MCF 10A (cell line): Measurements from ENCODE around the gene SOX9. TPM values are rescaled to one million over a fixed set of nuclear protein-coding genes. Genes with fewer than 3 reads are reported as not detected.

Experiments used
- BruUV-seq: library from RNA; stranded (reverse); fragments of 400-500 nt; replicated peaks from 2 replicates; lab custom pipeline; 2021; lab: Mats Ljungman, UMichigan
- CTCF ChIA-PET: fragments of 300-600 bp; sonication (Branson Sonifier 250); formaldehyde crosslinking; extraction: SDS; loops from one replicate; lab custom pipeline; 2021; ENCODE audit warnings: antibody characterized with exemption, inconsistent platforms; lab: Yijun Ruan, JAX
- POLR2A ChIA-PET: fragments of 300-600, 350-650 bp; sonication (Branson Sonifier 250); formaldehyde crosslinking; extraction: SDS; loops from one replicate; lab custom pipeline; 2020; ENCODE audit warnings: antibody characterized with exemption, inconsistent platforms; lab: Yijun Ruan, JAX
- DNase-seq: peaks from one replicate; pipeline ENCODE4 v3.0.0-alpha.2; 2018; ENCODE audit not compliant: unreplicated experiment
- H3K27ac Mint-ChIP-seq: one replicate; pipeline ENCODE4 v1.8.0; 2022; ENCODE audit warnings: mild to moderate bottlenecking, low read depth, mixed read lengths; ENCODE audit not compliant: unreplicated experiment
- H3K27me3 Mint-ChIP-seq: one replicate; pipeline ENCODE4 v1.8.0; 2022; ENCODE audit warnings: mixed read lengths; ENCODE audit not compliant: insufficient read depth, unreplicated experiment
- H3K36me3 Mint-ChIP-seq: one replicate; pipeline ENCODE4 v1.8.0; 2022; ENCODE audit warnings: mild to moderate bottlenecking, moderate library complexity, mixed read lengths; ENCODE audit not compliant: insufficient read depth, unreplicated experiment
- H3K4me1 Mint-ChIP-seq: one replicate; pipeline ENCODE4 v1.8.0; 2022; ENCODE audit warnings: mixed read lengths; ENCODE audit not compliant: insufficient read depth, unreplicated experiment
- H3K4me3 Mint-ChIP-seq: one replicate; pipeline ENCODE4 v1.8.0; 2022; ENCODE audit warnings: mild to moderate bottlenecking, moderate library complexity, mixed read lengths; ENCODE audit not compliant: unreplicated experiment
- H3K9me3 Mint-ChIP-seq: one replicate; pipeline ENCODE4 v1.8.0; 2022; ENCODE audit warnings: mixed read lengths; ENCODE audit not compliant: unreplicated experiment
- CTCF ChIP-seq: fragments of 200-600 bp; IDR thresholded peaks from one replicate; pipeline ENCODE4 v1.8.0; 2022; ENCODE audit warnings: antibody characterized with exemption, mild to moderate bottlenecking; ENCODE audit not compliant: unreplicated experiment
- intact Hi-C: fragments of 100-400 bp; cut with micrococcal nuclease; formaldehyde crosslinking; loops from 2 replicates; pipeline ENCODE4 v1.14.1; 2022
- total RNA-seq: library from RNA; stranded (reverse); gene quantifications from 2 replicates; pipeline ENCODE4 v1.2.3, GENCODE V29; 2022

Gene SOX9
- total RNA-seq, 1 experiment from 2014 or later, result 2.6 TPM

- BruUV-seq, result no TSS peak
- Mint-ChIP-seq H3K36me3 (no peaks in the 10 kb centered on the region), H3K4me1 (peaks cover 24% of the 10 kb centered on the region), H3K27ac (peak overlapping the region; percentile 16), H3K9me3 (no peaks in the 10 kb centered on the region), H3K4me3 (peak overlapping the region; percentile 97), H3K27me3 (no peaks in the 10 kb centered on the region)
- no peak for TF ChIP-seq CTCF
- ChIA-PET CTCF (interaction anchor here (0.6 to 1.5 kb wide), 7 partner anchors 9 to 881 kb away, joined by 3 to 7 read pairs (median 3); no protein-coding TSS in a partner anchor), POLR2A (interaction anchor here (0.6 to 1.7 kb wide), 7 partner anchors 17 to 1353 kb away, joined by 3 to 8 read pairs (median 4); no protein-coding TSS in a partner anchor)
- intact Hi-C loops, result loop anchor here (1.0 to 2.0 kb wide), 6 partner anchors 269 to 1001 kb away; no protein-coding TSS in a partner anchor
- peak; percentile 61 for DNase-seq
Measured at GRCh38 chr17:72119873-72120641, 763 bp upstream of the SOX9 start.

GRCh38 chr17:72121164-72122009 lies 567 bp downstream of the SOX9 start:
- no peaks in the 10 kb centered on the region for H3K36me3 Mint-ChIP-seq
- no peak for TF ChIP-seq CTCF
- ChIA-PET POLR2A (interaction anchor here (0.6 to 1.7 kb wide), 14 partner anchors 16 to 1354 kb away, joined by 3 to 8 read pairs (median 3); no protein-coding TSS in a partner anchor), CTCF (interaction anchor here (0.6 to 1.7 kb wide), 7 partner anchors 10 to 1000 kb away, joined by 3 to 5 read pairs (median 3); no protein-coding TSS in a partner anchor)
- intact Hi-C loops, result loop anchor here (1.0 to 2.0 kb wide), 7 partner anchors 176 to 1003 kb away; no protein-coding TSS in a partner anchor
- TSS peak; percentile 68 for BruUV-seq
- H3K9me3 Mint-ChIP-seq, result no peaks in the 10 kb centered on the region
- H3K4me1 Mint-ChIP-seq, result peaks cover 25% of the 10 kb centered on the region
- H3K4me3 Mint-ChIP-seq, result peak overlapping the region; percentile 97
- peak overlapping the region; percentile 46 for H3K27ac Mint-ChIP-seq
- DNase-seq, result peak; percentile 60
- H3K27me3 Mint-ChIP-seq, result no peaks in the 10 kb centered on the region

- Mint-ChIP-seq H3K27me3 (no peaks in the 10 kb centered on the region), H3K4me1 (peaks cover 33% of the 10 kb centered on the region), H3K36me3 (no peaks in the 10 kb centered on the region), H3K9me3 (no peaks in the 10 kb centered on the region), H3K27ac (no peak overlapping the region), H3K4me3 (peak overlapping the region; percentile 97)
- POLR2A ChIA-PET, result interaction anchor here (0.5 to 1.7 kb wide), 8 partner anchors 15 to 1265 kb away, joined by 3 to 8 read pairs (median 3); no protein-coding TSS in a partner anchor
- DNase-seq, result peak; percentile 28
- intact Hi-C loops, result loop anchor here (1.0 kb wide), 1 partner anchor 240 kb away; no protein-coding TSS in a partner anchor
- TF ChIP-seq CTCF, result no peak
- CTCF ChIA-PET, result interaction anchor here (0.6 to 1.7 kb wide), 4 partner anchors 10 to 649 kb away, joined by 3 to 5 read pairs (median 4); no protein-coding TSS in a partner anchor
- BruUV-seq, result no TSS peak
Measured at GRCh38 chr17:72122010-72122764, 1.4 kb downstream of the SOX9 start.
